HG02870 (cell line): ENCODE data around the gene BOD1.

ENCODE experiments used
- ATAC-seq: cut with Tn5 transposase; IDR thresholded peaks from one replicate; pipeline ENCODE4 v1.9.1; 2021; ENCODE audit warnings: mild to moderate bottlenecking, moderate library complexity; ENCODE audit not compliant: unreplicated experiment

Gene BOD1

DNA sequence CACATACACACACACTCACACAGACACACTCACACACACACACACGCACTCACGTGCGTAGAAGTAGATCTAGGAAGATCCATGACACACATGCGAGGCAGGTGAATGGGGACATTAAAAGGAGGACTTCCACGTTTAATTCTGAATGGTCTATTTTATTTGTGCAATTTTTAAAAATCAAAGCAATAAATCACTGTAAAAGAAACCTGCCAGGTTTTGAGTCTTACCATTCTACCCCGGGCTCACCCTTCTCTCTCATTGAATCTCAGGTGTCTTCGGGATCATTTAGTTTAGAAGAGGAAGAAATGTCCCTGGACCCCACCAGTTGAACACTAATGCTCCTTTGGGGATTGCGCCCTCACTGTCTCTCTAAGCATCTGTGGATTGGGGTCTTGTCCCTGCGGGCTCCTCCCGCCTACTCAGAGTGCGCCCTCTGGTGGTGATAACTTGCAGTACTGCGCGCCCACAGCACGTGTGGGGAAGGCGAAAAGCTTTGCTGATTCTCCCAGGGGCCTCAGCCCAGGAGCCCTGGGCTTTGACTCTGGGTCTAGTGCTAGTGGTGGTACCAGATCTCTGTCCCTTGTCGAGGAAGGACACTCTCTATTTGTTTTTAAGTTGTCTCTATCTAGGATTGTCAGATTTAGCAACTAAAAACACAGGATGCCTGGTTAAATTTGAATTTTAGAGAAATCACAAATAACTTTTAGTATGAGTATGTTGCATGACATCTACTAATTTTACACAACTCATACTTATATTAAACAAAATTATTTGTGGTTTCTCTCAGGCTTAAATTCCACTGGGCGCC is 34.8 kb downstream of the BOD1 start:
- no peak for ATAC-seq

DNA sequence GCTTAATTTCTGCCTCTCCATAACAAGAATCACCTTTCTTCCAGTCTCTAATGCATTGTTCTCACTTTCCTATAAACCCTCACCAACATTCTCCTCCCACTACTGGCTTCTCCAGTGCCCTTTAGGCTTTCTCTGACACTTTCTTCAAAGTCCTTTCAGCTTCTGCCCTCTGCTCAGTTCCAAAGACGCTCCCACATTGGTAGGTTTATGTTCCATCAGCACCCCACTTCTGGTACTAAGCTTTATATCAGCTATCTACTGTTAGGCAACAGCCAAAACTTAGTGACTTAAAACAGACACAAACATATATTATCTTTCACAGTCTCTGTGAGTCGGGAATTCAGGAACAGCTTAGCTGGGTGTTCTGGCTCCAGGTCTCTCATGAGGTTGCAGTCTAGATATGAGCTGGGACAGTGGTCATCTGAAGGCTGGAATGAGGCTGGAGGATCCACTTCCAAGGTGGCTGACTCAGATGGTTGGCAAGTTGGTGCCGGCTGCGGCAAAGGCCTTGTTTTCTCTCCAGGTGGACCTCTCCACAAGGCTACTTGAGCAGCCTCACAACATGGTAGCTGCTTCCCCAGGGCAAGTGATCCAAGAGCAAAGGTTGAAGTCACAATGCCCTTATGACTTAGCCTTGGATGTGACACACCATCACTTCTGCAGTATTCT is 37.4 kb downstream of the BOD1 start:
- ATAC-seq, result no peak

- ATAC-seq, result no peak
Measured at GRCh38 chr5:173577817-173578216, 38.6 kb downstream of the BOD1 start.

- ATAC-seq, result no peak
Measured at GRCh38 chr5:173577166-173577565, 39.3 kb downstream of the BOD1 start.

DNA sequence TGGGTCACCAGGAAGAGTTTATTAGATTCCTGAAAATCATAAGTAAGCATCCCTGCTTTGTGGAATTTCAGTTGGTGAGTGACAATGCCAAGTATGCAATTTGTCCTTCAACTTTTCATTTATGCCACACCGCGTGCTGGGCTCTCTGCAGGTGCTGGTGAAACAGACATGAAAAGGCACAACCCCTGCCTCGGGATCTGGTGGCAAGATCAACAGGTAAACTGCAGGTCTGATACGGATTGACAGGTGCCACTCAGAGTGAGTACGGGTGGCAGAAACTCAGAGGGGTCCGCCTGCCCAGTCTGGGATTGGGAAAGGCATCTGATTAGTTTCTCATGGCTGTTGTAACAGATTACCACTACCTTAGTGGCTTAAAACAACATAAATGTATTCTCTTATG is 40.5 kb downstream of the BOD1 start:
- ATAC-seq, result no peak

DNA sequence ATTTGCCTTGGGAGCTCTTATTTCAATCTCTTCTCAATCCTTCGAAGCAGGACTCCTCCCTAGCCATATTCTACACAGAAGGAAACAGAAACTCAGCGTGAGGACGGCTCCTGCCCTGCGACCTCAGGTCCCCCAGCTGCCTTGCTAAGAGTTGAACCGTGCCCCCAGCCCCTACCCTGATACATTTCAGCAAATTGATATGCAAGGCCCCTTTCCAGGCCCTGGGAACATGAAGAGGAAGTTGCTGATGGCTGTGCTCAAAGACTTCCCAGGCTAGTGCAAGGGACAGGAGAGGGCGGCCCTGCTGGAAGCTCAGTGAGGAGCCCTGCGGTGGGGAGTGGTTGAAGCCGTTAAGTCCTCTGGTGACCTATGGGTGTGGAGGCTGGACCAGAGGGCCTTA is 41.5 kb downstream of the BOD1 start:
- no peak for ATAC-seq

- peak; percentile 58 for ATAC-seq
Measured at GRCh38 chr5:173573126-173573960, 43.1 kb downstream of the BOD1 start.

- ATAC-seq, result no peak
Measured at GRCh38 chr5:173572431-173573125, 43.9 kb downstream of the BOD1 start.

DNA sequence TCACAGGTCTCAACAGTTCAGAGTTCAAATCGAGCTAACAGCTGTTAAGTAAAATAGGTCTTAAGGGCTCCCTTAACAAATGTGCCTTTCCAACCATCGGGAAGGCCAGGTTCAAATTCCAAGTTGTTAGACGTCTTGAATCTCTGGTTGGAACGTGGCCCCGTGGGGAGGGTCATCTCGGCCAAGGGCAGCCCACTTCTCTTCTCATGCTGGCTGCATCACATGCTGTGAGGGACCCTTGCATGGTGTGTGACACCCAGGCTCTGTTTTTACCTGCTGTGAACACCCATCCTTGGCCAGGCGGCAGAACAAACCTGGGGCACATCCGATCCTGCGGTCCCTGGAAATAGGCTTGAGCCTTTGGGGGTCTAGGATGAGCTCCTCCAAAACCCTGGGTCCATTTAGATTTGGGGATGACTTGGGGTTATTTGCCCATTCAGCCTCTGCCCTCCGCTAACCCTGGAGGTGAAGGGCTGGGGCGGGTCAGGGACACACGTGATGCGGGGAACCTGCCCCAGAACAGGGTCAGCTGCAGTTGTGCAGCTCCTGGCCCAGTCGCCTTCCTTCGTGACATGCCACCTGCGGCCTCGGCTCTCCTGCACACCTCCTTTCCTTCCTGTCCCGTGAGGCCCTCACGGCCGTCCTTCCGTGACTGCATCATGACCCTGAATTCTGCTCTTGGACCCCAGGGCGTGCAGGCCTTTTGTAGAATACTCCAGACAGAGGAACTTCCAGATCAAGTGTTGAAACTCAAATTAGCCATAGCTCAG is 45.9 kb downstream of the BOD1 start:
- no peak for ATAC-seq

DNA sequence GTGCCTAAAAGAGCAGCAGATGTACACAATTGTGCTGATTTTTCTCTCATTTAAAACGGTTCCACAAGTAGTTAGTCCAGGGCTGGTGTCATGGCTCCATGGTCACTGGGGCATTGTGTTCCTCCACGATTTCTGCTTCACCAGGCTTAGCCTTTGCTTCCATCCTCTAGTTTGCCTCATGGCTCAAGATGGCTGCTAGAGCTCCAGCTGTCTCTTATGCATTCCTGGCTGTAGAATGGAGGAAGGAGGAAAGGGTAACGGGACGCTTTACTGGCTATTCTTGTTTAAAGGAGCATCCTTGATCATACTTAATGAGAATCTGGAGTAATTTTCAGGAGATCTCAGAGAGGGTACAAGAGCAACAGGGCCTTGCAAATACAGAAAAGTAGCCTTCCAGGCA is 47.7 kb downstream of the BOD1 start:
- no peak for ATAC-seq

GRCh38 chr5:173568128-173568527 is 48.3 kb downstream of the BOD1 start:
- no peak for ATAC-seq

- no peak for ATAC-seq
Measured at GRCh38 chr5:173567548-173567947, 48.9 kb downstream of the BOD1 start.

- ATAC-seq, result no peak
Measured at GRCh38 chr5:173565491-173566072, 50.9 kb downstream of the BOD1 start.

DNA sequence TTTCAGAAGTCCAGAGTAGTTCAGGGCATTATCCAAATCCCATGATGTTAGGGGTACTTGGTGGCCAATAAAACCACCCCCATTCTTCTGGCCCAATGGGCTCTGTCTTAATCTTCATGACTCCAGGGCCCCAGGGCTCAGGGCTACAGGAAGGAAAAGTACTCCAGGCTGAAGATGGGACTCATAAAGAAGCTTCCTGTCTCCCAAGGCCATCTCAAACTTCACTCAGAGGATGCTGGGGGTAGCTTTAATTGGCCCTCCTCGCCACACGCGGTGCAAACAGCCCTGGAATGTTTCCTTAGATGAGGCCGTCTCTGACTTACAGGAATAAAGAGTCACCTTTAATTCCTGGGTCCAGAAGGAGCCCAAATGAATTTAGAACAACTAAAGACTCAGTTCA is 52.3 kb downstream of the BOD1 start:
- no peak for ATAC-seq

DNA sequence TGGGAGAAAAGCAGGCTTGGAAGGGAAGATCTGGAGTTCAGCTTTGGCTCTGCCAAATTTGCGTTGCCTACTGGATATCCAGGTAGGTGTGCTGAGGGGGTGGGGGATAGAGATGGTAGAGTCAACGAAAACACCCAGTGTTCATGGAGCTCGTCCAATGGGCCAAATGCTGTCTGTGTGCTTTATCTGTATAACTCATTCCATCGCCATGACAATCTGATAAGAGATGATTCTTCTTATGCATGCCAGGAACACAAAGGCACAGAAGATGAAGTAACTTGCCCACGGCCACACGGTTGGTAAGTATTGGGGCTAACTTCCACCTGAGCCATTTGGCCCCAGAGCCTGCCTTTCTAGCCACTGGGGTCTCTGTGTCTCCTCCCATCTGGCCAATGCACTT is 53.2 kb downstream of the BOD1 start:
- no peak for ATAC-seq

GRCh38 chr5:173562451-173562850 is 54.0 kb downstream of the BOD1 start:
- ATAC-seq, result no peak
